Thyroid gland (tissue), 4 donors: ENCODE data around the gene OSBPL5. TPM values are rescaled to one million over a fixed set of nuclear protein-coding genes. Genes with fewer than 3 reads are reported as not detected.
A peak's percentile ranks its signal among the peaks of the same experiment; 100 is the strongest.

Experiments used
- DNase-seq, 2 donors: peaks; one replicate each; pipeline ENCODE4 v3.0.0-alpha.2; 2019
- H3K27ac ChIP-seq, 3 donors: fragments of 200-600 bp; sonication (generic); 1 replicate in 2 of 3; 2 replicates in 1 of 3; pipeline ENCODE4 v1.5.1; 2016 to 2019; ENCODE audit warnings: mild to moderate bottlenecking in 1 of 3, moderate library complexity in 1 of 3
- H3K27me3 ChIP-seq: fragments of 200-600 bp; sonication (generic); one replicate; pipeline ENCODE4 v1.5.1; 2019
- H3K36me3 ChIP-seq, 2 donors: fragments of 200-600 bp; sonication (generic); one replicate each; pipeline ENCODE4 v1.5.1; 2016 to 2019
- H3K4me1 ChIP-seq, 2 donors: fragments of 200-600 bp; sonication (generic); one replicate each; pipeline ENCODE4 v1.5.1; 2017 to 2019
- H3K4me3 ChIP-seq, 3 donors: fragments of 200-600 bp; sonication (generic); replicated peaks in 1 of 3; 1 replicate in 2 of 3; 2 replicates in 1 of 3; pipeline ENCODE4 v1.5.1; 2016; ENCODE audit warnings: mild to moderate bottlenecking in 1 of 3
- H3K9me3 ChIP-seq: fragments of 200-600 bp; sonication (generic); one replicate; pipeline ENCODE4 v1.5.1; 2017
- POLR2A ChIP-seq, 2 donors: fragments of 450-650 bp; IDR thresholded peaks; one replicate each; pipeline ENCODE4 v1.6.1; 2017; ENCODE audit warnings: antibody characterized with exemption in 2 of 2, mild to moderate bottlenecking in 2 of 2, moderate library complexity in 1 of 2
- WGBS, 2 donors: methylation state at CpG; one replicate each; pipeline ENCODE4 v1.1.5; 2017; 5-methylcytosine and 5-hydroxymethylcytosine counted together
- intact Hi-C: fragments of 100-400 bp; cut with DNase I; formaldehyde crosslinking; loops from one replicate; pipeline ENCODE4 v1.15.1; 2023
- total RNA-seq, 4 donors: library from RNA; depleted of rRNA; stranded (reverse); fragments of >200 nt; gene quantifications; one replicate each; pipeline ENCODE4 v1.2.3, GENCODE V29; 2016
- TF ChIP-seq, protein P1 (sequence below), 6 experiments: fragments of 200-600 bp in 3 of 6; fragments of 450-650 bp in 3 of 6; sonication (generic) in 3 of 6; IDR thresholded peaks; one replicate each; pipeline ENCODE4 v1.5.1; 2016 to 2019; ENCODE audit warnings: antibody characterized with exemption in 6 of 6, mild to moderate bottlenecking in 2 of 6, inconsistent platforms in 1 of 6, moderate library complexity in 1 of 6

The OSBPL5 gene
- total RNA-seq, 4 donors from 2014 or later: 24.2 to 46.7 (median 34.4) TPM

DNA sequence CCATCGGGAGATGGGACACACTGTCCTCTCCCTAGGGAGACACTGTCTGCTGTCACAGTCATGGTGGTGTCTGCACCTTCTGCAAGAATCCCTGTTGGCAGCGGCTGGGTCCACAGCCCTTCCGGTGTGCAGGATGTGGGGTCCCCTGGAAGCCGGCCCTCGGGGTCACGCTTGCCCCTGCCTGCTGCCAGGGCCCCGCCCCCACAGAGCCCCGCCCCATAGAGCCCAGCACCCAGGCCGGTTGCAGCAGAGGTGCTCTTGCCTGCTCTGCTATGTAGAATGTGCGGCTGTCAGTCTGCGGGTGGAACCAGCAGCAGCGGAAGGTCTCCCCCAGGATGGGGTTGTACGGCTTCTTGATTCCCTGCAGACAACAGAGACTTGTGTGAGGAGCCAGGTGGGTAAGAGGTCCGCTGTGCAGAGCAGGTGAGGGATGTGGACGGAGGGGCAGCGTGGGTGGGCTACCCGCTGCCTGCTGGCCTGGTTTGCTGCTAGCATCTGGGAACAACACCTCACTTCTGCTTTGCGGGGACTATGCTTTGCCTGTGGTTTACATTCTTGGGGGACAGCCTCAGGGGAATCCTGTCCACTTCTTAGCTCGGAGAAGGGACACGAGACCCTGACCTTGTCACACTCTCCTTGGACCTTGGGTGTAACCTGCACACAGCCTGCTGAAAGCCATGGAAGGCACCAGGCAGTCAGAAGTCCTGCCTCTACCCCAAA is 63.0 kb downstream of the OSBPL5 start:
- TF ChIP-seq, protein P1, sequence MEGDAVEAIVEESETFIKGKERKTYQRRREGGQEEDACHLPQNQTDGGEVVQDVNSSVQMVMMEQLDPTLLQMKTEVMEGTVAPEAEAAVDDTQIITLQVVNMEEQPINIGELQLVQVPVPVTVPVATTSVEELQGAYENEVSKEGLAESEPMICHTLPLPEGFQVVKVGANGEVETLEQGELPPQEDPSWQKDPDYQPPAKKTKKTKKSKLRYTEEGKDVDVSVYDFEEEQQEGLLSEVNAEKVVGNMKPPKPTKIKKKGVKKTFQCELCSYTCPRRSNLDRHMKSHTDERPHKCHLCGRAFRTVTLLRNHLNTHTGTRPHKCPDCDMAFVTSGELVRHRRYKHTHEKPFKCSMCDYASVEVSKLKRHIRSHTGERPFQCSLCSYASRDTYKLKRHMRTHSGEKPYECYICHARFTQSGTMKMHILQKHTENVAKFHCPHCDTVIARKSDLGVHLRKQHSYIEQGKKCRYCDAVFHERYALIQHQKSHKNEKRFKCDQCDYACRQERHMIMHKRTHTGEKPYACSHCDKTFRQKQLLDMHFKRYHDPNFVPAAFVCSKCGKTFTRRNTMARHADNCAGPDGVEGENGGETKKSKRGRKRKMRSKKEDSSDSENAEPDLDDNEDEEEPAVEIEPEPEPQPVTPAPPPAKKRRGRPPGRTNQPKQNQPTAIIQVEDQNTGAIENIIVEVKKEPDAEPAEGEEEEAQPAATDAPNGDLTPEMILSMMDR (IDR thresholded peaks at IDR 0.05): no peak
- TF ChIP-seq POLR2A (IDR thresholded peaks at IDR 0.05): no peak
- Histone ChIP-seq H3K4me1 (no peaks in the 10 kb centered on the region), H3K9me3 (no peaks in the 10 kb centered on the region), H3K4me3 (no peak overlapping the region), H3K27ac (no peak overlapping the region), H3K36me3 (no peaks in the 10 kb centered on the region), H3K27me3 (no peaks in the 10 kb centered on the region)
- intact Hi-C loops: loop anchor here (10.0 kb wide), 1 partner anchor 113 kb away; the partner anchor contains the start of gene MRGPRG
- WGBS, 2 donors: 87 to 93% methylated on average over 11 to 18 of the region's 20 CpGs
- DNase-seq: no peak

DNA sequence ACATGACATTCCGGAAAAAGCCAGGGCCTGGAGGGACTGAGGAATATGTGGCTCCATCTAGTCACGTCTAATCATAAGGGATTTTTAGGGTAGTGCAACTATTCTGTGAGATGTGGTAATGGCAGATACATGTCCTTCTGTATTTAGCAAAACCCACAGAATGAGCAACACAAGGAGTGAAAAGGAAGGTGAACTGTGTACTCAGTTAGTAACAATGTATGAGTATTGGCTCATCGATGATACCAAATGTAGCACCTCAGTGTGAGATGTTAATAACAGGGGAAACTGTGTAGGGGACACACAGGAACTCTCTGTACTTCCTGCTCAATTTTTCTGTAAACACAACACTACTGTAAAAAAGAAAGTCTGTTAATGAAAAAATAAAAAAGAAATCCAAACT is 65.9 kb downstream of the OSBPL5 start:
- intact Hi-C loops: no loop called here
- Histone ChIP-seq H3K4me1 (peaks cover 0 to 4% of the 10 kb centered on the region in 2 donors), H3K9me3 (no peaks in the 10 kb centered on the region), H3K27ac (no peak overlapping the region), H3K4me3 (no peak overlapping the region), H3K36me3 (peaks cover 0 to 3% of the 10 kb centered on the region in 2 donors), H3K27me3 (no peaks in the 10 kb centered on the region)
- TF ChIP-seq, protein P1 (IDR thresholded peaks at IDR 0.05): no peak
- TF ChIP-seq POLR2A (IDR thresholded peaks at IDR 0.05): no peak
- WGBS, 2 donors: 84% methylated on average over 3 of the region's 3 CpGs
- no peak for DNase-seq

DNA sequence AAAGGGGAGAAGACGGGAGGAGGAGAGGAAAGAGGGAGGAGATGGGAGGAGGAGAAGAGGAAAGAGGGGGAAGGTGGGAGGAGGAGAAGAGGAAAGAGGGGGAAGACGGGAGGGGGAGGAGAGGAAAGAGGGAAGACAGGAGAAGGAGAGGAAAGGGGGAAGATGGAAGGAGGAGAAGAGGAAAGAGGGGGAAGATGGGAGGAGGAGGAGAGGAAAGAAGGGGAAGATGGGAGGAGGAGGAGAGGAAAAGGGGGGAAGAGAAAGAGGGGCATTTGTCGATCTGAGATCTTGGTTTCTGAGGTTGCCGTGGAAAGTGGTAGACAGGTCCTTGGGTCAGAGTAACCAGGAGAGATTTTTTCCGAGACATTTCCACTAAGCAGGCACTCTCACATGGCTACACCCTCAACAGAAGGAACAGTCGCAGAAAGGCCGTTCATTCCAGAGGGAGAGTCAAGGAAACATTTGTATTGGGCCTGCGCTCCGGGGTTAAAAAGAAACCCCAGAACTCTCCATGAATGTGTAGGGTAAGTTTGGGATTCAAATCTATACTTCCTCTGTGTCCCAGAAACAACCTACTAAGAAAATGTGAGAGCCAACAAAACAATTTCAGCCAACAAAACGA is 68.1 kb downstream of the OSBPL5 start:
- no peaks in the 10 kb centered on the region for H3K9me3 ChIP-seq
- intact Hi-C loops: no loop called here
- DNase-seq: no peak

DNA sequence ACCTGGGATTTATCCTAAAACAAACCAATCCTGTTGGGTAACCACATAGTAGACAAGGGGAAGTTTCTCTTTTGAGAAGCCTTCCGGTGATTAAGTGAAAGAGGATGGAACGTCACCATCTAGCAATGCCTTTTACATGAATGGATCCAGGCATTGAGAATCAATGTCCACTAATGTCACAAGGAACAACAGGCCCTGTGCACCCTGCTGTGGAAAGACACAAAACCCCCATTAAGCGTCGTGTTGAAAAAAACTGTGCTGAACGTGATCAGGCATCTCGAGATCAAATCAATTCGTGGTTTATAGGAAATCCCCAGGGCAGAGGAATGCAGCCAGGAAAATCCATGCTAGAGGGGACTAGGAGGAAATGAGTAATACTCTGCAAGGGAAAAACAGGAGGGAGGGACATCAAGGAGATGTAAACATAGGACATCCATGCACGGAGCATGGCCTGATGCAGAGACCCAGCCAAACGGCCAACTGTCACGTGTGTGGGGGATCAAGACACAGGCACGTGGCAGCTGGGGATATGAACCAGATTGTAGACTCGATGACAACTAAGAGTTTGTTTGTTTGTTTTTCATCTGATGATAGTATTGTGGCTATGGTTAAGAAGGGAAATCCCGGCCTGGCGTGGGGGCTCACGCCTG is 69.3 kb downstream of the OSBPL5 start:
- Histone ChIP-seq H3K4me3 (no peak overlapping the region), H3K9me3 (no peaks in the 10 kb centered on the region), H3K27me3 (no peaks in the 10 kb centered on the region), H3K27ac (peak overlapping the region in 2 of 3 donors; percentile 61 to 69), H3K36me3 (peaks cover 0 to 6% of the 10 kb centered on the region in 2 donors), H3K4me1 (peaks cover 0 to 13% of the 10 kb centered on the region in 2 donors)
- TF ChIP-seq, protein P1 (IDR thresholded peaks at IDR 0.05): no peak
- TF ChIP-seq POLR2A (IDR thresholded peaks at IDR 0.05): no peak
- 62 to 75% methylated on average over 15 of the region's 15 CpGs for WGBS, 2 donors
- intact Hi-C loops: no loop called here
- DNase-seq: no peak

More for the DNA sequence above, 68.1 kb downstream of the OSBPL5 start:
- H3K36me3 ChIP-seq: peaks cover 0 to 6% of the 10 kb centered on the region in 2 donors
- H3K27me3 ChIP-seq: no peaks in the 10 kb centered on the region
- WGBS, 2 donors: 86 to 90% methylated on average over 10 of the region's 10 CpGs
- H3K4me3 ChIP-seq: no peak overlapping the region
- TF ChIP-seq, protein P1 (IDR thresholded peaks at IDR 0.05): no peak
- TF ChIP-seq POLR2A (IDR thresholded peaks at IDR 0.05): no peak
- no peak overlapping the region for H3K27ac ChIP-seq
- peaks cover 0 to 7% of the 10 kb centered on the region in 2 donors for H3K4me1 ChIP-seq
